Measurements from ENCODE around the gene MSX1.

Gene MSX1

DNA sequence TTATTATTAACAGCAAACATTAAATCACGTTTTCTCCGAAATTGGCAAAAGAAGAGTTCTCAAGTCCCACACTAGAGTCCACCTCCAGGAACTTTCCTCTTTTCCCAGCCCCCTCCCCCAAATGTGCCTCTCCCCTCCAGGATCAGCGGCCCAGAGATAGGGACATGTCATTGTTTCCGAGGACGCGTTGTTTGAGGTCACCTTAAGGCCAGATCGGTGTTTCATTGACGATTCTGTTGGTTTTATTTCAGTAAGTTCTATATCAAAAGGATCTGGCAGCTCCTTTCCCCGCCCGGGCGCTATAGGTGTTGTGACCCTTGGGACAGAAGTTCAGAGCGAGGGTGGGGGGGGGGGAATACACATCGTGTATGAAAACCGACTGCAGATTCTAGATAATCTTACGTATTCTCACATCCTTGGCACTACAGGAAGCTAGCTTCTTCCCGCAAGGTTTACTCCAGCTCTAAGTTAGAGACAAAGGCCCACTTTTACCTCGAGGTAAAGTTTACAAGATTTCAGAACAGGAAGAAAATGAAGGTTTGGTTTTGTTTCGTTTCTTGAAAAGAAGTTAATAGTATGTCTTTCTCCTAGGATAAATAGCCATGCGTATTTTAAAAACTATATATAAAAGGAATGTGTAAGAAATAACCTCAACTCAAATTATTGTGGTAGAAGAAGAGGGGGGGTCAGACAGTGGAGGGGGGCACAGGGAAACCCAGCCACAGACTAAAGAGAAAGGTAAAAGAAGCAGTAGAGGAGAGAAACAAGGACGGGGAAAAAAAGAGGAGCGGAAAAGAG lies 739 bp upstream of the MSX1 start:
- DNase-seq: no peak

DNA sequence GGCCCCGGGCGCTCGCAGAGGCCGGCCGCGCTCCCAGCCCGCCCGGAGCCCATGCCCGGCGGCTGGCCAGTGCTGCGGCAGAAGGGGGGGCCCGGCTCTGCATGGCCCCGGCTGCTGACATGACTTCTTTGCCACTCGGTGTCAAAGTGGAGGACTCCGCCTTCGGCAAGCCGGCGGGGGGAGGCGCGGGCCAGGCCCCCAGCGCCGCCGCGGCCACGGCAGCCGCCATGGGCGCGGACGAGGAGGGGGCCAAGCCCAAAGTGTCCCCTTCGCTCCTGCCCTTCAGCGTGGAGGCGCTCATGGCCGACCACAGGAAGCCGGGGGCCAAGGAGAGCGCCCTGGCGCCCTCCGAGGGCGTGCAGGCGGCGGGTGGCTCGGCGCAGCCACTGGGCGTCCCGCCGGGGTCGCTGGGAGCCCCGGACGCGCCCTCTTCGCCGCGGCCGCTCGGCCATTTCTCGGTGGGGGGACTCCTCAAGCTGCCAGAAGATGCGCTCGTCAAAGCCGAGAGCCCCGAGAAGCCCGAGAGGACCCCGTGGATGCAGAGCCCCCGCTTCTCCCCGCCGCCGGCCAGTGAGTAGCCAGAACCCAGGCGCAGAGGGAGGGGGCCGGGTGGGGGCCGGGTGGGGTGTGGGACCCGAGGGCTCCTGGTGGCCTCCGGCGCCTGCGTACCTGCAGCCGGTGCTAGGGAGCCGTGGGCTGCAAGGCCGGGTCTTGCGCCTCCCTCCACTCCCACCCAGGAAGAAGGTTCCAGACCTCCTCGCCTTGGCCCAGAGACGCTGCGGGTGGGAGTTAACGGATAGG lies 534 bp downstream of the MSX1 start:
- no peak for DNase-seq

DNA sequence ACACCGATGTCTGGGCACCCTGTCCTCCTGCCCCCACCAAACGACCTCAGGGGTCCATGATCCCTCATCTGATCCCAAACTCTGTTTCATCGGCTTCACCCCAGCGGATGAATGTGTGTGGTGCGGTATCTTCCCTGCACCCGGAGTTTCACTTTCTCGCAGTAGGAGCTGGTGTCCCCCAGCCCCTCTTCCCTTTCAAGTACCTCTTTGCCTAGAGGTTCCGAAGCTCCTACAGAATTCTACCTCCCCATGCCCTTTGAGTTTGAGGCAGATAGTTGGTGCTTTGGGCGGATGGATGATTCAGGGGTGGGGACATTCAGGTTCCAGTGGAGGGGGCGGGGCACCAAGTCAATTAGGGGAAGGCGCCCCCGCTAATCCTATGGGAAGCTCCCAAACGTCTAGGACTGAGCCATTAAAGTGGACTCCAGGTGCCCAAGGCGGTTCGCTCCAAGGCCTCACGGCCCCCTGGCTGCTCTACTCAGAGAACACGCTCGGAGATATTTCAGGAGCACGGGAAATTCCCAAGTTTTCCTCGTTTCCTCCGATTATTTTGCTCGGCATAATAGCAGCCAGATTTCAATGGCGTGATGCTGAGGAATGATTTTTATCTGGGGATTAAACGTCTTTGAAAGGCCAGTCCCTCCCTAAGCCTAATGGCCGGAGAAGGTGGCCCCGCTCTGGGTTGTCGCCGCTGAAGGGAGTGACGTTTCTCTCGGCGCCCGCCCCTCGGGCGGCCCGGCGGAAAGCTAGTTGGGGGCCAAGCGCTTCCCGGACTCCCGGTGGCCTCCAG lies 1.3 kb downstream of the MSX1 start:
- DNase-seq: no peak

DNA sequence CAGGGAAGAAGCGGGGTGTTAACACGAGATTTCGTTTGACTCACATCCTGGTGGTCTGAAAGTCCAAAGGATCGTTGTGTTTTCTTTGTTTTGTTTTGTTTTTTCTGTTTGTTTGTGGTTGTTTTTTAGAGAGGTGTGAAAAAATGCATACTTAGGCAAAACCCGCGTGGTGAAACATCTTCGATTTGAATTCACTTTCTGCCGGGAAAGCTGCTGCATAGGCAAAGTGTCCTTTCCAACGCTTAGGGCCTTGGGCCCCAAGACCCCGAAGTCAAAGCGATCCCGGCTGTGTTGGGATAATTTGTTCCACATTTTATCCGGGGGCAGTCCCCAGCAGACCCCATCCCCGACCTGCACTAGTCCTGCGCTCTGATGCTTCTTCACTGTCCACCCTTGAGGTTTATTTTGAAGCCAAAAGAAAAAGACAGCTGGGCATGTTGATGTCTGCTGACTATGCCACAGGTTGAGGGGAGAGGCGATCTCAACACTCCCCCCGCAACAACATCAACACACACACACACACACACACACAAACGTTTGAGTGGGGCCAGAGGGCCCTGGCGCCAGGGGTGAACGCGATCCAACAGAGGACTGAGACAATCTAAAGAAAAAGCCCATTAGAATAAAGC lies 2.0 kb downstream of the MSX1 start:
- DNase-seq: no peak

DNA sequence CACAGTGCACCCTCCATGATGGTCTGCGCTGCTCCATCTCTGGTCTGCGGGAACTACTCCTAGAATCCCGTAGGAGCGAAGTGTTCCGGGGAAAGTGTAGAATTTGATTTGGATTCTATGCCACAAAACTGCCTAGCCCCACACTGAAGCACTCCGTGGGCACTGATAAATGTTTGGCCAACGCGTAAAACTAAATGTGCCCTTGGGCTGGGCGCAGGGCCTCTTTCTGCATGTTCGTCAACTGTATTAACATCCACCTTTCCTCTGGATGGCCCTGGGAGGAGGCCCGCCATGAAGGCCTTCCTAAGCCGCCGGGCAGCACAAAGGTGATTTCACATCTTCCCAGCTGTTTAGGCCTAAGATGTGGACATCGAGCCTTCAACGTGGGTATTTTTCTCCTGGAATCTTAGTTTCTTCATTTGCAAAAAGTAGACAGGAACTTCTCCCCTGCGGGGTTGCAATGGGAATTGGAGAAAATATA lies 2.6 kb downstream of the MSX1 start:
- DNase-seq: no peak

DNA sequence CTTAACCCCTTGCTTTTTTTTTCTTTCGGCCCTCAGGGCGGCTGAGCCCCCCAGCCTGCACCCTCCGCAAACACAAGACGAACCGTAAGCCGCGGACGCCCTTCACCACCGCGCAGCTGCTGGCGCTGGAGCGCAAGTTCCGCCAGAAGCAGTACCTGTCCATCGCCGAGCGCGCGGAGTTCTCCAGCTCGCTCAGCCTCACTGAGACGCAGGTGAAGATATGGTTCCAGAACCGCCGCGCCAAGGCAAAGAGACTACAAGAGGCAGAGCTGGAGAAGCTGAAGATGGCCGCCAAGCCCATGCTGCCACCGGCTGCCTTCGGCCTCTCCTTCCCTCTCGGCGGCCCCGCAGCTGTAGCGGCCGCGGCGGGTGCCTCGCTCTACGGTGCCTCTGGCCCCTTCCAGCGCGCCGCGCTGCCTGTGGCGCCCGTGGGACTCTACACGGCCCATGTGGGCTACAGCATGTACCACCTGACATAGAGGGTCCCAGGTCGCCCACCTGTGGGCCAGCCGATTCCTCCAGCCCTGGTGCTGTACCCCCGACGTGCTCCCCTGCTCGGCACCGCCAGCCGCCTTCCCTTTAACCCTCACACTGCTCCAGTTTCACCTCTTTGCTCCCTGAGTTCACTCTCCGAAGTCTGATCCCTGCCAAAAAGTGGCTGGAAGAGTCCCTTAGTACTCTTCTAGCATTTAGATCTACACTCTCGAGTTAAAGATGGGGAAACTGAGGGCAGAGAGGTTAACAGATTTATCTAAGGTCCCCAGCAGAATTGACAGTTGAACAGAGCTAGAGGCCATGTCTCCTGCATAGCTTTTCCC lies 3.4 kb downstream of the MSX1 start:
- no peak for DNase-seq

DNA sequence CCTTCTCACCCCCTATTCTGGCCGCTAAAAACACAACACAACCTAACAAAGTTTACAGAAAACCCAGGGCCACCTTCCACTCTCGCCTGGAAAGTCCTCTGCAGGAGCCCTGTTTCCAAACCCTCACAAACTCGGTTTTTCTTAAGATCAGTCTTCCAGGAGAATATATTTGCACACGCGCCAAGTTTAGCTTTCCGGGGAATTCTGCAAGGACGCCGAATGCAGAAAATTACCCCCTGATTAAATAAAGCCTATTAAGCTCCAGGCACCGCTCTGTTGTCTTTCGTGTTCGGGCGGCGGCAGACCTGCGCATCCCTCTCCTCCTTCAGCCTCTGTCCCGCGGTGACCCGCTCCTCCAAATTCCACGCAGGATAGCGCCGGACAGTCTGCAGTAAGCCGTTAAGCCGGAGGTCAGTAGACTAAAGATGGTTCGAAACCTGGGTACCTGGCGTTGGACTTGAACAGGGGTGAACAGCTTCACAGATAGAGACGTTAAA lies 5.0 kb downstream of the MSX1 start:
- no peak for DNase-seq

DNA sequence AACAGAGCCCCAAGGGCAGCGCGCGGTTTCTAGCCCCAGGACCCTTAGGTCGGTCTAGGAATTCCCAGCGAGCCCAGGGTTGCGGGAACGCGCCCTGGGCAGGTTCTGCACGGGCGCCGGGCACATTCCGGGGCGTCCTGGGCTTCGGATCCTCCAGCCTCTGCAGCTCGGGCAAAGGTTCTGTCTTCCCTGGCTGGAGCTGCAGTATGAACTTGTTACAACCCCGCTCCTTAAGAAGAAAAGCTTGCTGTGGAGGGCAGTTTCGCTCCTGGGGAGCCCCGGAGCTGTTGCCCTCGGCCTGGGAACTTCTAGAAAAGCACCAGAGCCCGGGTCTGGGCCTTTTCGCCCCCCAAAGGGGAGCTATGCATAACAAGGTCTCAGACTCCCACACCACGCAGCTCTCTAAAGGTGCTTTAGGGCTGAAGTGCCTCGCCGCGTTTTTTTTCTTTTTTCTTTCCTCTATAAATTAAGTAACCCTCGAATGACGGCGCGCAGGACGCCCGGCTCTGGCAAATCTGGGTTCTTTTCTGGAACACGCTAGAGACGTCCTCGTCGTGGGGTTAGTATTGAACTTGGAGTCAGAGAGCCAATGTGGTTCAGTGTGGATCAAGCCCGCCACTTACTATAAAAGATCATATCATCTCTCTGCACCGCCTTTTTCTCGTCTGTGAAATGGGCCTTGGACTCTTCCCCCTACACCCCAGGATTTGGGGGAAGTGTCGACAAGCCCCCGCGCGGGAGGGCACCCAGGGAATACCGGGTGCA lies 5.7 kb downstream of the MSX1 start:
- no peak for DNase-seq

DNA sequence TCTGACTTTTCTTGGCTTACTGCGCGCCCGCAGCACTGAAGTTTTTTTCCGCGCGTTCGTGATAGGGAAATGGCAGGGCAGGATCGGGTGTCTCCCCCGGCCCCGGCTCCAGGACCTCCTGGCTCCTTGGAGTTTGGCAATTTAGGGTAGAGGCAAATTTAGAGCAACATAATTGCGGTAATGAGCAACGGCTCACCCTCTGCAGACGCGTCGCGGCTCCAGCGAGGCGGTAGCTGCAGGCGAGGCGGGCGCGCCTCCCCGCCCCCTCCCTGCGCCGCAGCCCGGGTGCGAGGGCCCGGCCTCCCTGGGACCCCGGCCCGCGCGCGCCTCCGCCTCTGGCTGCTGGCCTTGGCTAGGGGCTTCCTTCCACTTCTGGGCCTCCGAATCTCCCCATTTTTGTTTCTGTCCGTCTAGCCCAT lies 6.2 kb downstream of the MSX1 start:
- DNase-seq: no peak

DNA sequence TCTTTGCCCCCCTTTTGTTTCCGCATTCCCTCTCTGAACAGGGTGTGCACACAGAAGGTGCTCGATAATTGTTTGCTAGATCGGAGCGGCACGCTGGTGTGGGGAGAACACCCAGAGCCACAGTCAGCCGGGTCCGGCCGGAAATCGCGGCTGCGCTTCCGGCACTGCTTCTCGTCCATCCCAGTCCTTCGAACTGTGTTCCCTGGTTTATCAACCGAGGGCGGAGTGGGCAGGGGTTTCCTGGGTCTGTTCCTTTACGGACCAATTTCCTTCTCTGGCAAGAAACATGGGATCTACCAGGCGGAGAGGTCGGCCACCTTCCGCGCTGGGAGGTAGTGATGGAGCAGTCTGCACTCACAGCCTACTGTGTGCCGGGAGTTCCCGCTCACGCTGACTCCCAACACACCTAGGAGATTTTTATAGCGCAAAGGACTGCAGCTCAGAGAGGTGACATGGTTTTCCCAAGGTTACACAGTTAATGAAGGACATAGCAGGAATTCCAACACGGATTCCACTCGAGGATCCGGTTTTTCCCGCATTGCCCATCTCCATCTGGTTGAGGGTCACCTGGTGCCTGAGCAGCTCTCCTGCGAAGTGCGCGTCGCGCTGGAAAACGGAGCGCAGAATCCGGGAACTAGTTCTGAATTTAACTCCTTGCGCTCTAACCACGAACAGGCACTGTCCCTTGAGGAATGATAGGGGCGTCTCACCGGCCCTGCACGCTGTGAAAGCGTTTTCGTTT lies 6.8 kb downstream of the MSX1 start:
- no peak for DNase-seq

DNA sequence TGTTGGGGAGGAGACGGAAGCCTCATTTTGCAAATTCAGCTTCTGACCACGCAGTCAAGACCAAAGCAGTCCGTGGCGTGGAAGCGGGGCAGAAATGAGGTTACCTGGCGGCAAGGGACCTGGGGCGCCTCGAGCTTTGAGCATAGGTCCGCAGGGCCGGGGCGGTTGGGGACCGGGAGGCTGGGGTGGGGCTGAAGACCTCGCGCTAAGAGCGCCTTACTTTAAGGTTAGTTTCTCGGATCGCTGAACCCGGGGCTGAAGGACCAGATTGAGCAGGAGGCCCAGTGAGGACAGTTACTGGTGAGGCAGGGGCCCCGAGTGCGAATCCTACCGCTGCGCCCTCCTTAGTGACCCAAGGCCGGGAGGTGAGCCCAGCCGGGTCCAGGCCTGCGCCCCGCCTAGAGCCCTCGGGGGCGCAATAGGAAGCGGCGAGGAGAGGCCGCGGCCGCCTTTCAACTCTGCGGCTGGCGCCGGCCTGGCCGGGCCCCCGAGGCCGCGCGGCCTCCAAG lies 7.5 kb downstream of the MSX1 start:
- DNase-seq: no peak

DNA sequence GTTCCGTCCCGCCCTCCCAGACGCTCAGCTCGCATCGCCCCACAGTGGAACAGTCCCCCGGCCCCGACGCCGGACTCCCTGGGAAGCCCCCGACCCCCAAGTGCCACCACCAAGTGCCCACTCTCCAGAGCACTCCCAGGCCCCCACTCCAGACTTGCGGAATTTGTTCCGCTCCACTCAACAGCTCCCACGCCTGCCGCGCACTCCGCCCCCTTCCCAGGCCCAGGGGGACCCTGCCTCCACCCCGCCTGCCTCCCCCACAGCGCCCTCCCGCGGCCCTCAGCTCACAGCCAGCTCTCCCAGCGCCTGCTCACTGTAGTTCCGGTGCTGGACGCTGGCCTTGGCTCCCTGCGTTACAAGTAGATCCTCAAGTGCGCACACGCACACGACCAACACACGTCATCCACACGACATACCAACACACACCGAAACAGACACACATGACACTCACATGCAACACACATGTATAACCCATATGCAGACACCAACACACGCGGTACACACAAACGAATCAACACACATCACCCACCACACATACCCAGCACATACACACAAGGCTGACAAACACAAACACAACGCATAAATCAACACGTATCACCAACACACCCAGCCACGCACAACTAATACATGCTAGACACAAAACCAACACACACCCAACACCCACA lies 8.0 kb downstream of the MSX1 start:
- no peak for DNase-seq

DNA sequence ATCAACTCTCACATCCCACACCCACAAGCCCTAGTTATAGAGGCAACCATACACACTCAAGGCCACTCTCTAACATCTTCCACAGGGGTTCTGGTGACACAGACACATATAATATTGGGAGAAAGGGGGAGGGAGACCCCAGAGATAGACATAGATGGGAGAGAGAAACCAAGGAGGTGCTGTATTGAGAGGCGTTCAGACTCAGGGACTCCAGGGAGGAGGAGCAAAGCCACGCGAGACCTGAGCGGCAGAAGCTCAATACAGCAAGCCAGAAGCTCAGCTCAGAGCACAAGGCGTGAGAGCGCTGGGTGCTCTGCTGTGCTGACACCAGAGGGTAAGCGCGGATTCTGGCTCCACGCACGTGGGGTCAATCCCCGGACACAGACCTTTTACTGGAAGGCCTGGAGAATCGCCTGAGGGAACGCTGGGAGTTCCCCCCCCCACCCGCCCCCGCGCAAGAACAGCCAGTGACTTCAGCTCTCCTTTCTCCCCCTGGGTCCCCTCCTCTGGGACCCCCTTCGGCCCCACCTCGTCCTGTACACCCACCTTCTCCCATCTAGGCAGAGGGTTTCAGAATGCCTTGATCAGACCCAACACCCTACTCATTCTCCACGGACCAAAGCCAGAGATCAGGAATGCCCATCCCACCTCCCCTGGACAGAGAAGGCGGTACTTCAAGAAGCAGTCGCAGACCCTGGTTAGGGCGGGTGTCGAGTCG lies 8.7 kb downstream of the MSX1 start:
- DNase-seq: no peak

DNA sequence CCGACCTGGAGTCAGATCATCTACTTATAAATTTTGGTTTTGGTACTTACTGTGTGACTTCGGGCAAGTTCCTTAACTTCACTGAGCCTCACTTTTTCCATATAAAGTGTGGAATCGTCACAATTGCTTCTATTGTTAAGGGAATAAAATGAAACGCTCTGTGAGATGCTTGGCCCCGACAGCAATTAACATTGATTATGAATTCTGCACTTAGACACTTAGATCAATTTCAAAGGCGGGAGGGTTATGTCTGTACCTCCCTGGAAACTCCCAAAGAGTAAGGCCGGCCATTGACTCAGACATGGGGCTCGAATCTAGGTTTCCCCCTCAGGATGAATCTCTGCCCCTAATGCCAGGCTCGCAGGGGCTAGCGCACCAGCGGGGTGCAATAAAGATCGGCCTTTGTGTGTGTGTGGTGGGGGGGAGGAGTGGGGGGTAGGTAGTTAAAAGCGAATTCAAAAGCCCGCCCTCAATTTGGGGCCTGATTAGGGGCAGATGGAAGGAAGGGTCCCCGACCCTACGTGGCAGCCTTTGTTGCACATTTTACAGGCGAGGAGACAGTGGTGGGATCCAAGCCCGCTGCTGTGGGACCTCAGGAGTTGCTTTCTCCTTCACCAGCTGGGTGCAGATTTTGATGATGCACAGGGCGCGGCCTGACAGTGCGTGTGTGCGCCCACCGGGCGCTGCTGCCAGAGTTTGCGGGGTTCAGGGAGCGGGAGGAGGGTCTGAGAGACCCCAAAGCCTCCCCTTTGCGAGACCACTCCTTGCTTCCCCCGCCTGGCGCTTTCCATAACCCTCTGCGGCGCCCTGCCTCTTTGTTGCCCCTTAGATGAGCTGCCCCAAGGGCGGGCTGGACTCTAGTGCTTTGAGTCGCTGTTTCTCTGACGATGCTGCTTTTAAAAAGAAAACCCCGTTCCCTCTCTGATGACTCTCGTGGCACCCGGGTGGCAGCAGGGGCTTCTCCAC lies 9.6 kb downstream of the MSX1 start:
- no peak for DNase-seq

DNA sequence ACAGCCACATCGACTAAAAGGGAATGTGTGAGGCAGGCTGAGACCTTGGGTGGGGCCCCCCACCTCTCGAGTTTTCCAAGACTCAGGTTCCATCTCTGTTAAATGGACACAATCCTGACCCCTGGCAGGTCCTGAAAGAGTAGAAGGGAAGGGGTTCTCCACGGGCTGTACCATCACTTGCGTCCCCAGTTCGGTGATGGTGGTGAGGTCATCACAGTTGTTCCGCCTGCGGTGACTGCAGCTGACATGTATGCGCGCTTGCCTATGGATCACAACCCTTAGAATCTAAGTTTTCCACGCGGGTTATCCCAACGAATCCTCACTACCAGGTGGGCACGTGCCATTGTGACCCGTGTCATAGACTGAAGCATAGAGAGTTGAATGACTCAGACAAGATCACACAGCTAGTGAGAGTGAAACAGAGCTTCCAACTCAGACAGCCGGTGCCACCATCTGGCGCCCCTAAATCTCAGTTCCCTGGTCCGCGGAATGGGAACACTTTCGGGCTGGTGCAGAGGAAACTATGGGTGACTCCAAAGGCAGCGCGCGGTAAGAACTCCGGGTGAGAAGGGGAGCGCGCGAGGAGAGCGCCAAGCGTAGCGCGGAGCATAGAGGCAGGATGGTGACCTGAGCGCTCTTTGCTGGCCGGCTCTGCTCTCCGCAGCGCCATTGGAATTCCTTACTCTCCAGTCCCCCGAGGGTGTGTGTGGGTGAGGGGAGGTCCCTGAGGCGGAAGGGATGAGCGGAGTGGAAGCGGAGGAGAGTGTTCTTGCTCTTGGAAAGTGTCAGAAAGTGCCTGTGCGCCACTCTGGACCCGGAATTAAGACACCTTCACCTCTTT lies 10.5 kb downstream of the MSX1 start:
- DNase-seq: no peak

DNA sequence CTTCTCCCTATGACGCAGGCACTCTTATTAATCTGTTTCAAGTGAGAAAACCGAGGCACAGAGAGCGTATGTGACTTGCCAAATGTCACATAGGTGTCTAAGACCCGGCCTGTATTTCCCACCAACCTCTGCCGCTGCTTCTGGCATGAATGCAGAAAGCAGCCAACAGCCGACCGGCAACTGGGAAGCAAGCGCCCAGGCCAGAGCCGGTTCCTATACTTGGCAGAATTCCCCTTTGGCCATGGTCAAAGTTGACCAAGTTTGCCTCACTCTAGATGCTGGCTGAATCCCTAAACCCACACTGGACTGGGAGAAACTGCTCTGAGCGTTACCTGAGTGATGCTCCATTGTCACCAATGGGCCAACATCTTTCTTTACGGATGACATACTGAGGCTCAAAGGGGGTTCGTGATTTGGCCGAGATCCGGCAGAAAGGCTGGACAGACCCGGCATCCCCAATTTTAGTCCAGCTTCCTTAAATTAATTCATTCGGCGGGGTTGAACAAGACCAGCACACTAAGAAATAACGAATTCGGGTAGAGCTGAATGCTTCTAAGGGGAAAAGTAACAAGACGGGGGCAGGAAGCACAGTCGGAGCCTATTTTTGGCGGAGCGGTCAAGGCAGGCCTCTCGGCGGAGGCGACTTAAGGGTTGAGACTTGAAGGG lies 11.2 kb downstream of the MSX1 start:
- DNase-seq: no peak

Measured in activated T-cell treated with anti-CD3 and anti-CD28 coated beads, Interleukin-2, amount 50 U/mL, for 1 hour (primary cell).